Thymus (tissue), 11 donors: Measurements from ENCODE around the gene ARRDC1. TPM values are rescaled to one million over a fixed set of nuclear protein-coding genes. Genes with fewer than 3 reads are reported as not detected.

Source experiments
- DNase-seq, 9 donors: peaks; one replicate each; pipeline ENCODE4 v3.0.0-alpha.2; 2013; ENCODE audit warnings: low spot score in 9 of 9, low read depth in 6 of 9, missing footprints in 1 of 9
- H3K27ac ChIP-seq, 2 donors: one replicate each; pipeline ENCODE4 v1.5.1; 2013; ENCODE audit warnings: control low read depth in 1 of 2, low read depth in 1 of 2, low read length in 1 of 2, mild to moderate bottlenecking in 1 of 2, moderate library complexity in 1 of 2
- H3K27me3 ChIP-seq, 2 donors: one replicate each; pipeline ENCODE4 v1.5.1; 2013; ENCODE audit warnings: low read length in 1 of 2; ENCODE audit not compliant: control insufficient read depth in 2 of 2, insufficient read depth in 1 of 2
- H3K36me3 ChIP-seq, 2 donors: one replicate each; pipeline ENCODE4 v1.5.1; 2013; ENCODE audit warnings: low read length in 1 of 2, mild to moderate bottlenecking in 1 of 2, moderate library complexity in 1 of 2; ENCODE audit not compliant: control insufficient read depth in 2 of 2, insufficient read depth in 2 of 2
- H3K4me1 ChIP-seq, 2 donors: one replicate each; pipeline ENCODE4 v1.5.1; 2013; ENCODE audit warnings: low read length in 2 of 2; ENCODE audit not compliant: control insufficient read depth in 2 of 2, insufficient read depth in 2 of 2
- H3K4me3 ChIP-seq, 2 donors: one replicate each; pipeline ENCODE4 v1.5.1; 2013; ENCODE audit warnings: low read length in 2 of 2, control low read depth in 1 of 2, mild to moderate bottlenecking in 1 of 2
- H3K9me3 ChIP-seq, 2 donors: one replicate each; pipeline ENCODE4 v1.5.1; 2013; ENCODE audit warnings: low read length in 1 of 2, mild to moderate bottlenecking in 1 of 2; ENCODE audit not compliant: control insufficient read depth in 2 of 2, insufficient read depth in 1 of 2
- WGBS: extraction: QIAGEN DNeasy Blood & Tissue Kit; methylation state at CpG from one replicate; pipeline ENCODE4 v1.1.7; 2013; 5-methylcytosine and 5-hydroxymethylcytosine counted together
- polyA plus RNA-seq: library from polyadenylated mRNA; stranded (reverse); fragments of 200-250 nt; gene quantifications from one replicate; pipeline ENCODE4 v1.2.3, GENCODE V29; 2013
- total RNA-seq: library from RNA; stranded (reverse); fragments of 120-200 nt; gene quantifications from one replicate; pipeline ENCODE4 v1.2.4, GENCODE V29; 2013
- donor health status: healthy.

ARRDC1 gene
- total and polyA plus RNA-seq, 2 donors, result 21.3 to 109 TPM

GRCh38 chr9:137581361-137582285 is 23.9 kb upstream of the ARRDC1 start:
- WGBS, result 97% methylated on average over 22 of the region's 22 CpGs
- Histone ChIP-seq H3K36me3 (peaks cover 30 to 45% of the 10 kb centered on the region in 2 donors), H3K4me3 (no peak overlapping the region), H3K4me1 (peaks cover 15 to 16% of the 10 kb centered on the region in 2 donors), H3K27me3 (no peaks in the 10 kb centered on the region), H3K9me3 (no peaks in the 10 kb centered on the region), H3K27ac (no peak overlapping the region)
- DNase-seq, result no peak

- no peak for DNase-seq
- 94% methylated on average over 20 of the region's 20 CpGs for WGBS
- H3K4me3 ChIP-seq, result no peak overlapping the region
- H3K4me1 ChIP-seq, result peaks cover 10% of the 10 kb centered on the region in 2 donors
- H3K36me3 ChIP-seq, result peaks cover 37 to 52% of the 10 kb centered on the region in 2 donors
- H3K27me3 ChIP-seq, result no peaks in the 10 kb centered on the region
- H3K27ac ChIP-seq, result no peak overlapping the region
- H3K9me3 ChIP-seq, result no peaks in the 10 kb centered on the region
Measured at GRCh38 chr9:137582286-137582860, 23.1 kb upstream of the ARRDC1 start.

DNA sequence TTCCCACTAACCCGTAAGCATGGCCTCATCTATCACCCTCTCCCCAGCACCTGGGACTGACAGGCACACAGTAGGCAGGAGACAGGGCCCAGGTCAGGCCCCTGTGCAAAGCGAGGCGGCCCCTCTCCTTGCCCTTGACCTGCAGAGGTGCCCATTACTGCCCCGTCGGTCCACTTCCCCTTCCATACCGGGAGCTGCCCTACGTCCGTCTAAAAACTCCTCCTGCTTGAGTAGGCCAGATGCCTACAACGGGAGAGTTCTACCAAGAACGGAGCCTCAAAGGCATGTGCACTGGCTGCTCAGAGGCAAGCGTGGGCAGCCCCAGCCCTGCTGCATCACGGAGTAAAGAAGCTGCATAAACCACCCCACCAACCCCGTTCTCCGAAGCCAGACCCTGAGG is 22.1 kb upstream of the ARRDC1 start:
- H3K36me3 ChIP-seq, result peaks cover 41 to 61% of the 10 kb centered on the region in 2 donors
- H3K27ac ChIP-seq, result no peak overlapping the region
- no peaks in the 10 kb centered on the region for H3K9me3 ChIP-seq
- no peak for DNase-seq
- H3K27me3 ChIP-seq, result no peaks in the 10 kb centered on the region
- no peak overlapping the region for H3K4me3 ChIP-seq
- peaks cover 3 to 6% of the 10 kb centered on the region in 2 donors for H3K4me1 ChIP-seq
- WGBS, result 96% methylated on average over 14 of the region's 14 CpGs

GRCh38 chr9:137583957-137584356 is 21.5 kb upstream of the ARRDC1 start:
- 95% methylated on average over 8 of the region's 8 CpGs for WGBS
- no peak for DNase-seq
- Histone ChIP-seq H3K9me3 (no peaks in the 10 kb centered on the region), H3K27me3 (no peaks in the 10 kb centered on the region), H3K36me3 (peaks cover 43 to 66% of the 10 kb centered on the region in 2 donors), H3K4me3 (no peak overlapping the region), H3K4me1 (peaks cover 3 to 10% of the 10 kb centered on the region in 2 donors), H3K27ac (no peak overlapping the region)

DNA sequence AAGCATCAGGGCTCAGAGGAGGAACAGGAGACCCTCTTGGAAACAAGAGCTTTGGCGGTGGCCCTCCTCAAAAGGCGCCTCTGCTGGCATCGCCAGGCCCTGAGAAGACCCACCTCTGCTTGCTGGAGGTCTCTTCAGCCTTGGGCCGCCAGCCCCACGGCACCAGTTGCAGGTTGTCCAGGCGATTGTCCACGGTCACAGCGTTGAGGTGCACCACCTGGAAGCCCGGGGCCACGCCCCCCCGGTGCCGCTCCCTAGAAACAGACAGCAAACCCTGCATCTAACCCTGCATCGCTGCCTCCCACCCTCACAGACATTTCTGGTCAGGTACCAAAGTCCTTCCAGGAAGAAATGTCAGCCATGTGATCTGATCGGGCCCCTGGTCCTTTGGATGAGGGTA is 18.6 kb upstream of the ARRDC1 start:
- Histone ChIP-seq H3K4me1 (peaks cover 9 to 18% of the 10 kb centered on the region in 2 donors), H3K9me3 (no peaks in the 10 kb centered on the region), H3K36me3 (peaks cover 37 to 57% of the 10 kb centered on the region in 2 donors), H3K27ac (no peak overlapping the region), H3K4me3 (no peak overlapping the region), H3K27me3 (peaks cover 0 to 2% of the 10 kb centered on the region in 2 donors)
- DNase-seq, result no peak
- 97% methylated on average over 14 of the region's 14 CpGs for WGBS

DNA sequence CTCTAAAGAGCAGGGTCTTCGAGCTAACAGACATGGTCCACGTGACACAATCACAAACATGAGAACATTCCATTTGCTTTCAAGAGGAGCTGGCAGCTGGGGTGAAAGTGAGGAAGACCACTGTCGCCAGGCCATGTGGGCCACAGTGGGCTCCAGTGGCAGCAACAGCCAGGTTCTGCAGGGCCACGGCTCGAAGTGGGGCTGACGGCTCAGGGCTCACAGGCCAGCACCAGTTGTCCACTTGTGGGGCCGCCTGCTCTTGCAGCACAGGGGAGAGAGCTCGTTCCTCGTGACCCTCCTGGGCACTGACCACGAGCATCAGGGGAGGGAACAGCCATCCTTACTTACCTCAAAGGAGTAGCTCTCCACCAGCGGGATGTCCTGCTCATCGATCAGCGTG is 17.2 kb upstream of the ARRDC1 start:
- Histone ChIP-seq H3K36me3 (peaks cover 25 to 43% of the 10 kb centered on the region in 2 donors), H3K4me1 (peaks cover 9 to 27% of the 10 kb centered on the region in 2 donors), H3K27ac (no peak overlapping the region), H3K9me3 (no peaks in the 10 kb centered on the region), H3K4me3 (no peak overlapping the region), H3K27me3 (peaks cover 0 to 2% of the 10 kb centered on the region in 2 donors)
- DNase-seq, result no peak
- 94% methylated on average over 13 of the region's 13 CpGs for WGBS

- Histone ChIP-seq H3K9me3 (no peaks in the 10 kb centered on the region), H3K4me3 (no peak overlapping the region), H3K4me1 (peaks cover 9 to 27% of the 10 kb centered on the region in 2 donors), H3K36me3 (peaks cover 20 to 37% of the 10 kb centered on the region in 2 donors), H3K27ac (no peak overlapping the region), H3K27me3 (peaks cover 0 to 2% of the 10 kb centered on the region in 2 donors)
- no peak for DNase-seq
- WGBS, result 97% methylated on average over 6 of the region's 6 CpGs
Measured at GRCh38 chr9:137588891-137589290, 16.6 kb upstream of the ARRDC1 start.

DNA sequence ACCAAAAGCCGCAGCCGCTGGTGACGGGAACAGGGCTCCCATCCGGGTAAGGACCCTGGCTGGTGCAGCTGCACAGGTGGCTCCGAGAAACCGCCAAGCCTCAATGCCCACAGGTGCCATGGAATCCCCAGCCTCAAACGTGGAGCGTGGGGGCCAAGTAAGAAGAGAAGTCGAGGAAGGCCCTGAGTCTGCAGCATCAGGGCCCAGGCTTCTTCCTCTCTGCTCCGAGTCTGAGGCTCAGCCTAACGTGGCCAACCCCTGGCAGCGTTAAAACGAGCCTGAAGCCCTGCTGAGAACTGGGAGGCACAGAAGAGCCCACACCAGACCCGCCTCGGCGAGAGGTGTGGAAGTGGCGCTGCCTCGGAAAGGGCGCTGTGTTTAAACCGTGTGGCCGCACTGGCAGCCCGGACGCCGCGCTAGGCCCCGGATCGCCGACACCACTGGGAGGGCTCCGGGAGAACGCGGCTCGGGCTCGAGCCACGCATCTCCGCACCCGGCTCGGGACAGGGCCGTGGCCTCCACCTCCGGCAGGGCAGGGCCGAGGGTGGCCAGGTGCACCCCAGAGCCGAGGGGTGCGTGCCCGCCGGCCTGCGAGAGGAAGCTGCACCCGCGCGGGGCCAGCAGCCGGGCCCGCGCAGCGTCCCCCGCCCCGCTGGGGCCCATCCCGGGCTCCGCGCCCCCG is 15.9 kb upstream of the ARRDC1 start:
- no peaks in the 10 kb centered on the region for H3K9me3 ChIP-seq
- WGBS, result 10% methylated on average over 57 of the region's 58 CpGs
- DNase-seq, result peak in 1 of 9 donors; percentile 37
- peak overlapping the region; percentile 51 to 78 for H3K4me3 ChIP-seq
- peaks cover 16 to 31% of the 10 kb centered on the region in 2 donors for H3K36me3 ChIP-seq
- H3K27me3 ChIP-seq, result peaks cover 0 to 2% of the 10 kb centered on the region in 2 donors
- H3K27ac ChIP-seq, result no peak overlapping the region
- peaks cover 9 to 27% of the 10 kb centered on the region in 2 donors for H3K4me1 ChIP-seq

- peaks cover 9 to 27% of the 10 kb centered on the region in 2 donors for H3K4me1 ChIP-seq
- peaks cover 16 to 29% of the 10 kb centered on the region in 2 donors for H3K36me3 ChIP-seq
- H3K4me3 ChIP-seq, result peak overlapping the region in 1 of 2 donors; percentile 78
- DNase-seq, result no peak
- under 1% methylated on average over 61 of the region's 61 CpGs for WGBS
- no peak overlapping the region for H3K27ac ChIP-seq
- peaks cover 0 to 2% of the 10 kb centered on the region in 2 donors for H3K27me3 ChIP-seq
- no peaks in the 10 kb centered on the region for H3K9me3 ChIP-seq
Measured at GRCh38 chr9:137590123-137590468, 15.4 kb upstream of the ARRDC1 start.
